K562 (cell line): ENCODE data around the gene WNT6. TPM values are rescaled to one million over a fixed set of nuclear protein-coding genes. Genes with fewer than 3 reads are reported as not detected.

Source experiments
- ATAC-seq: fragments of 200-7000 bp; cut with Tn5 transposase; 3 replicates; pipeline ENCODE4 v1.9.1; 2020; ENCODE audit warnings: moderate library complexity
- BruUV-seq: library from RNA; stranded (reverse); fragments of 400-500 nt; replicated peaks from 2 replicates; lab custom pipeline; 2021; lab: Mats Ljungman, UMichigan
- CTCF ChIA-PET: fragments of 300-600 bp; formaldehyde crosslinking; extraction: SDS; loops from one replicate; lab custom pipeline; 2021; ENCODE audit warnings: low intra/inter-chr PET ratio; lab: Yijun Ruan, JAX
- POLR2A ChIA-PET: fragments of 300-600, 350-650 bp; sonication (Branson Sonifier 250); formaldehyde crosslinking; extraction: SDS; loops from one replicate; lab custom pipeline; 2021; ENCODE audit warnings: antibody characterized with exemption, inconsistent platforms; lab: Yijun Ruan, JAX
- DNase-seq, 4 experiments: peaks; one replicate each; pipeline versions ENCODE4 v3.0.0 to v3.0.0-alpha.2; 2011 to 2018; ENCODE audit warnings: low spot score in 3 of 4, mixed read lengths in 3 of 4; ENCODE audit errors: extremely low read depth in 1 of 4
- FAIRE-seq: peaks from 2 replicates; lab custom pipeline; 2011; peaks lifted over from hg19 to GRCh38; lab: Jason Lieb, UNC
- H2AFZ ChIP-seq: 2 replicates; pipeline ENCODE4 v1.6.0; 2011; ENCODE audit warnings: low read depth, low read length, control low read depth, inconsistent platforms
- H3K27ac ChIP-seq: fragments of 200-600 bp; 3 replicates; pipeline ENCODE4 v1.8.0; 2011; ENCODE audit warnings: low read depth, mild to moderate bottlenecking, control low read depth, inconsistent platforms, low read length, moderate library complexity, mixed read lengths; ENCODE audit errors: extremely low read depth
- H3K27me3 ChIP-seq, 2 experiments: fragments of 300-600 bp in 1 of 2; 2 replicates in 1 of 2; 3 replicates in 1 of 2; pipeline versions ENCODE4 v1.6.0 to v1.8.0; 2011; ENCODE audit warnings: inconsistent platforms in 2 of 2, low read length in 2 of 2, mild to moderate bottlenecking in 1 of 2, mixed read lengths in 1 of 2, moderate library complexity in 1 of 2; ENCODE audit not compliant: control insufficient read depth in 2 of 2, insufficient read depth in 2 of 2
- H3K36me3 ChIP-seq: fragments of 300-600 bp; 3 replicates; pipeline ENCODE4 v1.8.0; 2011; ENCODE audit warnings: mild to moderate bottlenecking, low read length, inconsistent platforms; ENCODE audit not compliant: control insufficient read depth, insufficient read depth
- H3K4me1 ChIP-seq, 2 experiments: fragments of 200-600 bp in 1 of 2; replicated peaks in 1 of 2; 2 replicates in 1 of 2; 3 replicates in 1 of 2; pipeline versions ENCODE4 v1.5.1 to v1.8.0; 2011; ENCODE audit warnings: inconsistent platforms in 2 of 2, low read length in 2 of 2, mild to moderate bottlenecking in 1 of 2, mixed read lengths in 1 of 2, moderate library complexity in 1 of 2; ENCODE audit not compliant: control insufficient read depth in 2 of 2, insufficient read depth in 2 of 2
- H3K4me2 ChIP-seq: 2 replicates; pipeline ENCODE4 v1.6.1; 2011; ENCODE audit warnings: low read length, control low read depth, inconsistent platforms, mixed read lengths; ENCODE audit not compliant: insufficient read depth
- H3K4me3 ChIP-seq: fragments of 200-600 bp; sonication (generic), shearing (Covaris generic); 2 replicates; pipeline ENCODE4 v1.5.1; 2016; ENCODE audit warnings: control low read depth, inconsistent platforms
- H3K79me2 ChIP-seq: fragments of 200-600 bp; 3 replicates; pipeline ENCODE4 v1.8.0; 2011; ENCODE audit warnings: low read length, inconsistent platforms; ENCODE audit not compliant: control insufficient read depth, insufficient read depth
- H3K9ac ChIP-seq, 2 experiments: 2 replicates each; pipeline versions ENCODE4 v1.6.0 to v1.6.1; 2011; ENCODE audit warnings: low read depth in 2 of 2, low read length in 2 of 2, control low read depth in 1 of 2, inconsistent platforms in 1 of 2, mild to moderate bottlenecking in 1 of 2, mixed read lengths in 1 of 2; ENCODE audit not compliant: insufficient read depth in 1 of 2
- H3K9me1 ChIP-seq: one replicate; pipeline ENCODE4 v1.6.0; 2011; ENCODE audit warnings: inconsistent platforms, mild to moderate bottlenecking, low read length, moderate library complexity; ENCODE audit not compliant: control insufficient read depth, insufficient read depth
- H3K9me3 ChIP-seq: replicated peaks from 2 replicates; pipeline ENCODE4 v1.5.1; 2011; ENCODE audit warnings: low read depth, low read length, inconsistent platforms; ENCODE audit not compliant: control insufficient read depth, insufficient read depth
- H4K20me1 ChIP-seq: replicated peaks from 2 replicates; pipeline ENCODE4 v1.6.1; 2011; ENCODE audit warnings: low read length, inconsistent platforms, mixed read lengths; ENCODE audit not compliant: control insufficient read depth, insufficient read depth
- GMEB1 ChIP-seq: fragments of 250-450 bp; sonication (Bioruptor Pico); IDR thresholded peaks from 2 replicates; pipeline ENCODE4 v1.4.0; 2020; ENCODE audit warnings: mild to moderate bottlenecking
- KAT7 ChIP-seq: sonication (generic); formaldehyde crosslinking; IDR thresholded peaks from 2 replicates; pipeline ENCODE4 v1.8.0; 2022; ENCODE audit warnings: missing genetic modification reagents, mild to moderate bottlenecking, borderline replicate concordance
- PREB ChIP-seq: sonication (generic); formaldehyde crosslinking; IDR thresholded peaks from 2 replicates; pipeline ENCODE4 v1.8.1; 2023; ENCODE audit warnings: mild to moderate bottlenecking, missing genetic modification reagents
- RAD51 ChIP-seq: fragments of 450-650 bp; IDR thresholded peaks from 2 replicates; pipeline ENCODE4 v1.7.1; 2016; ENCODE audit warnings: low read depth, mild to moderate bottlenecking, borderline replicate concordance
- ZNF311 ChIP-seq: fragments of 250-450 bp; sonication (Bioruptor Pico); IDR thresholded peaks from 2 replicates; pipeline ENCODE4 v1.4.0; 2020; ENCODE audit warnings: mild to moderate bottlenecking, moderate library complexity
- WGBS: fragments of 100-300 bp; shearing (Covaris generic); methylation state at CpG from one replicate; pipeline ENCODE4 v1.1.6; 2016; ENCODE audit warnings: low coverage, mixed read lengths; ENCODE audit not compliant: insufficient coverage; ENCODE audit errors: missing lambda C conversion rate; 5-methylcytosine and 5-hydroxymethylcytosine counted together
- in situ Hi-C: fragments of 300-500 bp; cut with MboI; formaldehyde crosslinking; loops from 4 replicates; pipeline ENCODE4 v1.15.0; 2018; ENCODE audit warnings: inconsistent platforms, mixed read lengths
- intact Hi-C: fragments of 100-400 bp; cut with micrococcal nuclease; formaldehyde crosslinking; loops from 2 replicates; pipeline ENCODE4 v1.14.2; 2022
- polyA plus RNA-seq, 8 experiments: library from polyadenylated mRNA; depleted of rRNA in 4 of 8; stranded (reverse) in 5 of 8; unstranded in 3 of 8; fragments of >200 nt; fragmentation: Nextera tagmentation in 2 of 8; fragmentation: Illumina TruSeq in 1 of 8; extraction: Ambion mirVana in 2 of 8; extraction: Trizol in 1 of 8; gene quantifications; 2 replicates each; pipeline versions ENCODE4 v1.2.1 to v1.2.3, GENCODE V29; 2011 to 2014; ENCODE audit warnings: inconsistent platforms in 1 of 8, missing spikeins in 1 of 8
- total RNA-seq, 7 experiments: library from RNA; depleted of rRNA in 6 of 7; stranded (reverse); fragments of >200 nt in 6 of 7; fragmentation: Illumina TruSeq in 2 of 7; extraction: Trizol in 2 of 7; gene quantifications; 2 replicates each; pipeline versions ENCODE4 v1.2.1 to v1.2.3, GENCODE V29; 2011 to 2021; ENCODE audit warnings: low replicate concordance in 1 of 7

WNT6 gene
- total and polyA plus RNA-seq, 9 of the 15 experiments (the other 6 are each of a cell fraction or from before 2014, with no cell fraction given) = not detected

GRCh38 chr2:218822622-218823021 lies 37.0 kb upstream of the WNT6 start (continued):
- TF ChIP-seq PREB (CRISPR knock-in tag) = no peak
- no peak for TF ChIP-seq GMEB1 (CRISPR knock-in tag)
- no peak for TF ChIP-seq ZNF311 (CRISPR knock-in tag)
- TF ChIP-seq KAT7 (CRISPR knock-in tag) = no peak

GRCh38 chr2:218823196-218823855 lies 36.3 kb upstream of the WNT6 start:
- no peak overlapping the region for H3K4me3 ChIP-seq
- no peaks in the 10 kb centered on the region for H3K9me3 ChIP-seq
- in situ Hi-C loops = no loop called here
- no peak overlapping the region for H3K9ac ChIP-seq
- no TSS peak for BruUV-seq
- H3K9me1 ChIP-seq = no peaks in the 10 kb centered on the region
- H3K36me3 ChIP-seq = no peaks in the 10 kb centered on the region
- no peak overlapping the region for H3K4me2 ChIP-seq
- ATAC-seq = no peak
- no peak for FAIRE-seq
- CTCF ChIA-PET = no interaction called here
- DNase-seq = no peak
- H3K4me1 ChIP-seq = no peaks in the 10 kb centered on the region; a peak in 1 of 5 replicates
- no peak overlapping the region for H2AFZ ChIP-seq
- no peaks in the 10 kb centered on the region for H3K79me2 ChIP-seq
- no peak overlapping the region for H3K27ac ChIP-seq
- intact Hi-C loops = no loop called here
- WGBS = 0% methylated on average over 8 of the region's 9 CpGs
- peaks cover 11 to 55% of the 10 kb centered on the region in 2 experiments; a peak in 3 of 5 replicates for H3K27me3 ChIP-seq
- no peaks in the 10 kb centered on the region; the same call in 1 of the 2 replicates for H4K20me1 ChIP-seq
- no peak for TF ChIP-seq RAD51
- POLR2A ChIA-PET = interaction anchor here (0.5 to 0.6 kb wide), 2 partner anchors 22 to 63 kb away, joined by 3 read pairs; no protein-coding TSS in a partner anchor
